SK-N-SH (cell line): ENCODE measurements around the gene REEP1. TPM values are rescaled to one million over a fixed set of nuclear protein-coding genes. Genes with fewer than 3 reads are reported as not detected.

Experiments used
- CTCF ChIA-PET: fragments of 300-600, 350-600 bp; formaldehyde crosslinking; extraction: SDS; loops from one replicate; lab custom pipeline; 2021; lab: Yijun Ruan, JAX
- POLR2A ChIA-PET: fragments of 350-600 bp; sonication (Branson Sonifier 250); formaldehyde crosslinking; extraction: SDS; loops from one replicate; lab custom pipeline; 2020; ENCODE audit warnings: antibody characterized with exemption, inconsistent platforms; lab: Yijun Ruan, JAX
- DNase-seq: peaks from one replicate; pipeline ENCODE4 v3.0.0; 2012
- H2AFZ ChIP-seq: fragments of 200-600 bp; sonication (generic); 2 replicates; pipeline ENCODE4 v1.8.1; 2016; ENCODE audit warnings: antibody characterized with exemption, mild to moderate bottlenecking, low read depth
- H3F3A ChIP-seq: fragments of 200-600 bp; sonication (generic); replicated peaks from 2 replicates; pipeline ENCODE3; 2016; ENCODE audit warnings: antibody characterized with exemption, mild to moderate bottlenecking; ENCODE audit not compliant: insufficient read depth
- H3K27ac ChIP-seq, 2 experiments: fragments of 200-500 bp in 1 of 2; fragments of 200-600 bp in 1 of 2; sonication (Bioruptor generic) in 1 of 2; sonication (generic), shearing (Covaris generic) in 1 of 2; 2 replicates each; pipeline versions ENCODE4 v1.5.1 to v1.6.1; 2014 to 2016; ENCODE audit warnings: low read depth in 2 of 2, inconsistent platforms in 1 of 2, low read length in 1 of 2, mild to moderate bottlenecking in 1 of 2, mixed read lengths in 1 of 2
- H3K27me3 ChIP-seq: fragments of 200-600 bp; sonication (generic), shearing (Covaris generic); 2 replicates; pipeline ENCODE4 v1.6.1; 2016; ENCODE audit warnings: mixed run types; ENCODE audit not compliant: insufficient read depth
- H3K36me3 ChIP-seq, 2 experiments: fragments of 200-500 bp in 1 of 2; fragments of 200-600 bp in 1 of 2; sonication (Bioruptor generic) in 1 of 2; sonication (generic) in 1 of 2; replicated peaks in 1 of 2; 2 replicates each; pipeline versions ENCODE3 to v1.5.1; 2014 to 2016; ENCODE audit warnings: low read length in 1 of 2, mild to moderate bottlenecking in 1 of 2; ENCODE audit not compliant: insufficient read depth in 2 of 2, control insufficient read depth in 1 of 2
- H3K4me1 ChIP-seq, 2 experiments: fragments of 200-500 bp in 1 of 2; fragments of 200-600 bp in 1 of 2; sonication (Bioruptor generic) in 1 of 2; sonication (generic), shearing (Covaris generic) in 1 of 2; 2 replicates each; pipeline versions ENCODE4 v1.5.1 to v1.6.1; 2014 to 2016; ENCODE audit warnings: low read depth in 1 of 2, low read length in 1 of 2, mixed run types in 1 of 2; ENCODE audit not compliant: insufficient read depth in 2 of 2, control insufficient read depth in 1 of 2
- H3K4me2 ChIP-seq: fragments of 200-600 bp; sonication (generic), shearing (Covaris generic); 2 replicates; pipeline ENCODE4 v1.6.1; 2017; ENCODE audit warnings: mixed run types
- H3K4me3 ChIP-seq, 2 experiments: fragments of 200-500 bp in 1 of 2; fragments of 200-600 bp in 1 of 2; sonication (Bioruptor generic) in 1 of 2; sonication (generic), shearing (Covaris generic) in 1 of 2; 2 replicates each; pipeline versions ENCODE4 v1.5.1 to v1.8.1; 2014 to 2016; ENCODE audit warnings: low read depth in 2 of 2, inconsistent platforms in 1 of 2, low read length in 1 of 2, mild to moderate bottlenecking in 1 of 2, mixed read lengths in 1 of 2, moderate library complexity in 1 of 2
- H3K79me2 ChIP-seq: fragments of 200-600 bp; sonication (generic); 2 replicates; pipeline ENCODE4 v1.8.1; 2017; ENCODE audit warnings: mild to moderate bottlenecking; ENCODE audit not compliant: insufficient read depth
- H3K9ac ChIP-seq: fragments of 200-600 bp; sonication (generic); 2 replicates; pipeline ENCODE4 v1.6.1; 2017; ENCODE audit warnings: mixed run types
- H3K9me2 ChIP-seq: fragments of 200-600 bp; sonication (generic); 2 replicates; pipeline ENCODE4 v1.6.1; 2017; ENCODE audit warnings: mixed run types
- H3K9me3 ChIP-seq: fragments of 200-600 bp; sonication (generic); 2 replicates; pipeline ENCODE4 v1.6.1; 2017; ENCODE audit warnings: mixed run types, mild to moderate bottlenecking, moderate library complexity
- H4K20me1 ChIP-seq: fragments of 200-600 bp; sonication (generic); 2 replicates; pipeline ENCODE4 v1.6.1; 2017; ENCODE audit warnings: mild to moderate bottlenecking, mixed run types; ENCODE audit not compliant: insufficient read depth
- FOSL2 ChIP-seq: IDR thresholded peaks from 2 replicates; pipeline ENCODE4 v1.4.0; 2012; ENCODE audit warnings: low read depth, mild to moderate bottlenecking, moderate library complexity, borderline replicate concordance
- FOXJ3 ChIP-seq: sonication (generic); formaldehyde crosslinking; IDR thresholded peaks from 2 replicates; pipeline ENCODE4 v1.5.1; 2020; ENCODE audit warnings: mild to moderate bottlenecking, missing genetic modification reagents
- GATA2 ChIP-seq: sonication (generic); formaldehyde crosslinking; IDR thresholded peaks from 2 replicates; pipeline ENCODE4 v1.5.0; 2020; ENCODE audit warnings: mild to moderate bottlenecking, missing genetic modification reagents
- IRF3 ChIP-seq: fragments of 150-350 bp; IDR thresholded peaks from 2 replicates; pipeline ENCODE4 v1.6.1; 2016; ENCODE audit warnings: mild to moderate bottlenecking, low read depth, low read length
- SIN3A ChIP-seq: IDR thresholded peaks from 2 replicates; pipeline ENCODE4 v1.6.1; 2012; ENCODE audit warnings: low read depth, mild to moderate bottlenecking, low read length, moderate library complexity, borderline replicate concordance
- ZBTB33 ChIP-seq: IDR thresholded peaks from 2 replicates; pipeline ENCODE4 v1.4.0; 2012; ENCODE audit warnings: low read depth, borderline replicate concordance
- WGBS: methylation state at CpG from one replicate; pipeline ENCODE4 v1.1.6; 2017; ENCODE audit warnings: low lambda C conversion rate; 5-methylcytosine and 5-hydroxymethylcytosine counted together
- polyA plus RNA-seq, 3 experiments: library from polyadenylated mRNA; depleted of rRNA; stranded (reverse); fragments of >200 nt; gene quantifications; 2 replicates each; pipeline ENCODE4 v1.2.3, GENCODE V29; 2012

The REEP1 gene
- polyA plus RNA-seq, 1 of the 3 experiments (the other 2 are of a cell fraction): 0.13 TPM

GRCh38 chr2:86358957-86359356 is 21.5 kb upstream of the REEP1 start:
- TF ChIP-seq GATA2 (CRISPR knock-in tag): no peak
- TF ChIP-seq FOSL2: no peak
- TF ChIP-seq FOXJ3: no peak
- H3K4me2 ChIP-seq: no peak overlapping the region
- ChIA-PET CTCF (interaction anchor here (0.6 to 3.2 kb wide), 3 partner anchors 9 to 16 kb away, joined by 3 to 12 read pairs (median 4); no protein-coding TSS in a partner anchor), POLR2A (no interaction called here)
- H3K9me2 ChIP-seq: no peaks in the 10 kb centered on the region
- H3F3A ChIP-seq: no peaks in the 10 kb centered on the region
- H3K9ac ChIP-seq: no peak overlapping the region
- no peaks in the 10 kb centered on the region for H3K9me3 ChIP-seq
- H3K79me2 ChIP-seq: no peaks in the 10 kb centered on the region
- no peaks in the 10 kb centered on the region for H4K20me1 ChIP-seq
- H3K27me3 ChIP-seq: no peaks in the 10 kb centered on the region
- H3K4me1 ChIP-seq: no peaks in the 10 kb centered on the region
- no peaks in the 10 kb centered on the region for H3K36me3 ChIP-seq
- no peak overlapping the region for H3K27ac ChIP-seq
- no peak overlapping the region for H3K4me3 ChIP-seq
- no peak overlapping the region for H2AFZ ChIP-seq
- WGBS: 47% methylated on average over 3 of the region's 3 CpGs
- DNase-seq: no peak

GRCh38 chr2:86357392-86357963 is 20.1 kb upstream of the REEP1 start:
- H3K9me2 ChIP-seq: no peaks in the 10 kb centered on the region
- H3K4me1 ChIP-seq: no peaks in the 10 kb centered on the region
- no peaks in the 10 kb centered on the region for H3K36me3 ChIP-seq
- H3K4me3 ChIP-seq: no peak overlapping the region
- WGBS: 34% methylated on average over 5 of the region's 5 CpGs
- no peaks in the 10 kb centered on the region for H3F3A ChIP-seq
- ChIA-PET CTCF (interaction anchor here (1.4 to 2.4 kb wide), 2 partner anchors 108 to 136 kb away, joined by 6 to 7 read pairs; no protein-coding TSS in a partner anchor), POLR2A (interaction anchor here (0.9 kb wide), 1 partner anchor 20 kb away, joined by 3 read pairs; the partner anchor contains the start of gene REEP1)
- no peak overlapping the region for H2AFZ ChIP-seq
- H3K4me2 ChIP-seq: no peak overlapping the region
- no peaks in the 10 kb centered on the region for H3K79me2 ChIP-seq
- DNase-seq: no peak
- no peaks in the 10 kb centered on the region for H3K9me3 ChIP-seq
- no peak overlapping the region for H3K27ac ChIP-seq
- no peaks in the 10 kb centered on the region for H4K20me1 ChIP-seq
- no peak overlapping the region for H3K9ac ChIP-seq
- TF ChIP-seq FOSL2 (no peak), IRF3 (no peak), SIN3A (no peak), ZBTB33 (no peak)
- TF ChIP-seq, all 33 proteins: peak for 0
- no peaks in the 10 kb centered on the region for H3K27me3 ChIP-seq
